DOHH2 (cell line): ENCODE results near the gene NPAS3.

Experiments used
- H3F3A ChIP-seq: fragments of 200-600 bp; sonication (generic), shearing (Covaris generic); 2 replicates; pipeline ENCODE4 v1.6.0; 2016; ENCODE audit warnings: antibody characterized with exemption, mild to moderate bottlenecking; ENCODE audit not compliant: control insufficient read depth, insufficient read depth
- H3K27ac ChIP-seq: fragments of 200-600 bp; sonication (generic); 2 replicates; pipeline ENCODE4 v1.5.1; 2014; ENCODE audit warnings: low read depth, mild to moderate bottlenecking, low read length, moderate library complexity
- H3K27me3 ChIP-seq: fragments of 200-600 bp; sonication (generic); 2 replicates; pipeline ENCODE4 v1.6.1; 2014; ENCODE audit warnings: mild to moderate bottlenecking, low read length, mixed read lengths; ENCODE audit not compliant: control insufficient read depth
- H3K36me3 ChIP-seq: fragments of 200-600 bp; sonication (generic); 2 replicates; pipeline ENCODE4 v1.6.1; 2014; ENCODE audit warnings: mild to moderate bottlenecking, low read length, moderate library complexity, mixed read lengths; ENCODE audit not compliant: control insufficient read depth
- H3K4me1 ChIP-seq: fragments of 200-600 bp; sonication (generic); 2 replicates; pipeline ENCODE4 v1.6.1; 2014; ENCODE audit warnings: mild to moderate bottlenecking, low read length, mixed read lengths; ENCODE audit not compliant: control insufficient read depth
- H3K4me2 ChIP-seq: fragments of 200-600 bp; sonication (generic); 2 replicates; pipeline ENCODE4 v1.6.0; 2014; ENCODE audit warnings: mild to moderate bottlenecking, low read length, moderate library complexity
- H3K4me3 ChIP-seq: fragments of 200-600 bp; sonication (generic); 2 replicates; pipeline ENCODE4 v1.5.1; 2014; ENCODE audit warnings: mild to moderate bottlenecking, low read length, mixed read lengths
- H3K79me2 ChIP-seq: fragments of 200-600 bp; sonication (generic); 2 replicates; pipeline ENCODE4 v1.6.1; 2014; ENCODE audit warnings: mild to moderate bottlenecking, low read length, mixed read lengths; ENCODE audit not compliant: control insufficient read depth
- H3K9me2 ChIP-seq: fragments of 200-600 bp; sonication (generic); replicated peaks from 2 replicates; pipeline ENCODE4 v1.6.1; 2014; ENCODE audit warnings: mild to moderate bottlenecking, low read length, mixed read lengths; ENCODE audit not compliant: control insufficient read depth
- H3K9me3 ChIP-seq: fragments of 200-600 bp; sonication (generic); 2 replicates; pipeline ENCODE4 v1.6.1; 2014; ENCODE audit warnings: antibody characterized with exemption, low read length, mixed read lengths; ENCODE audit not compliant: control insufficient read depth, insufficient read depth
- H4K20me1 ChIP-seq: fragments of 200-600 bp; sonication (generic); 2 replicates; pipeline ENCODE4 v1.6.0; 2014; ENCODE audit warnings: low read depth, mild to moderate bottlenecking, antibody characterized with exemption, low read length, moderate library complexity; ENCODE audit not compliant: control insufficient read depth, insufficient read depth
- CTCF ChIP-seq: fragments of 200-600 bp; sonication (generic); IDR thresholded peaks from one replicate; pipeline ENCODE4 v1.5.1; 2014; ENCODE audit warnings: antibody characterized with exemption, mild to moderate bottlenecking, low read depth, low read length; ENCODE audit not compliant: poor library complexity, severe bottlenecking
- EZH2phosphoT487 ChIP-seq: fragments of 200-600 bp; sonication (generic); IDR thresholded peaks from 2 replicates; pipeline ENCODE4 v1.6.1; 2017; ENCODE audit warnings: borderline replicate concordance, mild to moderate bottlenecking, antibody characterized with exemption, low read length, moderate library complexity, mixed read lengths

The NPAS3 gene

GRCh38 chr14:33580841-33581240 lies 642.2 kb downstream of the NPAS3 start:
- H3K27ac ChIP-seq, result no peak overlapping the region
- H3K4me1 ChIP-seq, result no peaks in the 10 kb centered on the region
- H3K36me3 ChIP-seq, result no peaks in the 10 kb centered on the region
- H3F3A ChIP-seq, result no peaks in the 10 kb centered on the region
- no peaks in the 10 kb centered on the region for H3K9me3 ChIP-seq
- H3K4me3 ChIP-seq, result no peak overlapping the region
- H3K79me2 ChIP-seq, result no peaks in the 10 kb centered on the region
- no peaks in the 10 kb centered on the region for H4K20me1 ChIP-seq
- no peaks in the 10 kb centered on the region for H3K27me3 ChIP-seq
- no peak overlapping the region for H3K4me2 ChIP-seq
- TF ChIP-seq CTCF (no peak), EZH2phosphoT487 (no peak)
- no peaks in the 10 kb centered on the region for H3K9me2 ChIP-seq

GRCh38 chr14:33584697-33585096 lies 646.0 kb downstream of the NPAS3 start:
- Histone ChIP-seq H3K27me3 (no peaks in the 10 kb centered on the region), H3K9me2 (no peaks in the 10 kb centered on the region), H3F3A (no peaks in the 10 kb centered on the region), H3K9me3 (no peaks in the 10 kb centered on the region), H3K4me3 (no peak overlapping the region), H3K36me3 (no peaks in the 10 kb centered on the region), H3K4me1 (no peaks in the 10 kb centered on the region), H3K27ac (no peak overlapping the region), H3K4me2 (no peak overlapping the region), H3K79me2 (no peaks in the 10 kb centered on the region), H4K20me1 (no peaks in the 10 kb centered on the region)
- TF ChIP-seq CTCF (no peak), EZH2phosphoT487 (no peak)

- no peaks in the 10 kb centered on the region for H3F3A ChIP-seq
- H3K4me1 ChIP-seq, result no peaks in the 10 kb centered on the region
- no peaks in the 10 kb centered on the region for H3K27me3 ChIP-seq
- H3K4me3 ChIP-seq, result no peak overlapping the region
- H4K20me1 ChIP-seq, result no peaks in the 10 kb centered on the region
- H3K4me2 ChIP-seq, result no peak overlapping the region
- H3K79me2 ChIP-seq, result no peaks in the 10 kb centered on the region
- H3K27ac ChIP-seq, result no peak overlapping the region
- H3K9me3 ChIP-seq, result no peaks in the 10 kb centered on the region
- no peak for TF ChIP-seq CTCF
- no peak for TF ChIP-seq EZH2phosphoT487
- H3K36me3 ChIP-seq, result no peaks in the 10 kb centered on the region
- H3K9me2 ChIP-seq, result no peaks in the 10 kb centered on the region
Measured at GRCh38 chr14:33586806-33587205, 648.1 kb downstream of the NPAS3 start.

- Histone ChIP-seq H4K20me1 (no peaks in the 10 kb centered on the region), H3K79me2 (no peaks in the 10 kb centered on the region), H3K27me3 (no peaks in the 10 kb centered on the region), H3K9me3 (no peaks in the 10 kb centered on the region), H3K4me1 (no peaks in the 10 kb centered on the region), H3K9me2 (no peaks in the 10 kb centered on the region), H3F3A (no peaks in the 10 kb centered on the region), H3K4me3 (no peak overlapping the region), H3K36me3 (no peaks in the 10 kb centered on the region), H3K4me2 (no peak overlapping the region), H3K27ac (no peak overlapping the region)
- no peak for TF ChIP-seq CTCF
- no peak for TF ChIP-seq EZH2phosphoT487
Measured at GRCh38 chr14:33587791-33588190, 649.1 kb downstream of the NPAS3 start.
